Lower leg skin (tissue), 3 donors: ENCODE data around the gene CCNI2.

Source experiments
- CTCF ChIP-seq, 3 donors: fragments of 450-650 bp; IDR thresholded peaks; one replicate each; pipeline ENCODE4 v1.5.1; 2016; ENCODE audit warnings: antibody characterized with exemption in 3 of 3, mild to moderate bottlenecking in 3 of 3, moderate library complexity in 2 of 3
- POLR2A ChIP-seq, 2 donors: fragments of 450-650 bp; IDR thresholded peaks; one replicate each; pipeline ENCODE4 v1.6.1; 2016 to 2017; ENCODE audit warnings: antibody characterized with exemption in 2 of 2, mild to moderate bottlenecking in 1 of 2, moderate library complexity in 1 of 2

GRCh38 chr5:132751444-132751843 lies 4.2 kb downstream of the CCNI2 start:
- no peak for TF ChIP-seq CTCF (IDR thresholded peaks at IDR 0.05)
- no peak for TF ChIP-seq POLR2A (IDR thresholded peaks at IDR 0.05)
